ENCODE data around the gene OLFM1. TPM values are rescaled to one million over a fixed set of nuclear protein-coding genes. Genes with fewer than 3 reads are reported as not detected.
A peak's percentile ranks its signal among the peaks of the same experiment; 100 is the strongest.

The OLFM1 gene
- total and polyA plus RNA-seq, 5 experiments from 2014 or later: not detected

- DNase-seq (no peak), ATAC-seq (no peak)
- no peaks in the 10 kb centered on the region for H3K36me3 Mint-ChIP-seq
- POLR2A ChIA-PET: no interaction called here
- H3K4me3 Mint-ChIP-seq: no peak overlapping the region
- H3K27me3 Mint-ChIP-seq: peaks cover 1 to 18% (median 6%) of the 10 kb centered on the region in 5 donors
- H3K27ac Mint-ChIP-seq: no peak overlapping the region
- H3K4me1 Mint-ChIP-seq: no peaks in the 10 kb centered on the region
- peaks cover 0 to 2% (median 0%) of the 10 kb centered on the region in 9 donors for H3K9me3 Mint-ChIP-seq
Measured at GRCh38 chr9:135166565-135166964, 79.1 kb downstream of the OLFM1 start.

DNA sequence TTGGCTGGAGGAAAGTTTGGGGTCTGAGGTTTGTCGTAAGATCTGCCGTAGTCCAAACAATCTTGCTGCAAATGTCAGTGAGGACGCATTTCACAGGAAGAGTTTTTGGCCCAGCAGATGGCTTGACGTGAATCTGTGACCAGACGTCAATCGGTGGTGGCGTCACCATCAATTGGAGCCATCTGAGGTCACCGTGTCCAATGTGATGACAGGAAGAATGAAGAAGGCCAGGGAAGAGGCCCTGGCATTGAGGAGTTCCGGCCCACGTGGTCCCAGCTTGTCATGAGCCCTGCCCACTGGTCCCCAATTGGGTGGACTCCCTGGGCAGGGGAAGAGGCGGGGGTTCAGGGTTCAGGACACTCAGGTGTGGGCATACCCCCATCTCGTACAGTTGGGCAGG, 79.9 kb downstream of the OLFM1 start:
- Mint-ChIP-seq H3K9me3 (peaks cover 0 to 2% (median 0%) of the 10 kb centered on the region in 9 donors), H3K4me1 (no peaks in the 10 kb centered on the region), H3K4me3 (no peak overlapping the region), H3K36me3 (no peaks in the 10 kb centered on the region), H3K27ac (peak overlapping the region in 1 of 10 donors; percentile 24), H3K27me3 (peaks cover 0 to 18% (median 6%) of the 10 kb centered on the region in 5 donors)
- POLR2A ChIA-PET: no interaction called here
- DNase-seq (no peak), ATAC-seq (no peak)

DNA sequence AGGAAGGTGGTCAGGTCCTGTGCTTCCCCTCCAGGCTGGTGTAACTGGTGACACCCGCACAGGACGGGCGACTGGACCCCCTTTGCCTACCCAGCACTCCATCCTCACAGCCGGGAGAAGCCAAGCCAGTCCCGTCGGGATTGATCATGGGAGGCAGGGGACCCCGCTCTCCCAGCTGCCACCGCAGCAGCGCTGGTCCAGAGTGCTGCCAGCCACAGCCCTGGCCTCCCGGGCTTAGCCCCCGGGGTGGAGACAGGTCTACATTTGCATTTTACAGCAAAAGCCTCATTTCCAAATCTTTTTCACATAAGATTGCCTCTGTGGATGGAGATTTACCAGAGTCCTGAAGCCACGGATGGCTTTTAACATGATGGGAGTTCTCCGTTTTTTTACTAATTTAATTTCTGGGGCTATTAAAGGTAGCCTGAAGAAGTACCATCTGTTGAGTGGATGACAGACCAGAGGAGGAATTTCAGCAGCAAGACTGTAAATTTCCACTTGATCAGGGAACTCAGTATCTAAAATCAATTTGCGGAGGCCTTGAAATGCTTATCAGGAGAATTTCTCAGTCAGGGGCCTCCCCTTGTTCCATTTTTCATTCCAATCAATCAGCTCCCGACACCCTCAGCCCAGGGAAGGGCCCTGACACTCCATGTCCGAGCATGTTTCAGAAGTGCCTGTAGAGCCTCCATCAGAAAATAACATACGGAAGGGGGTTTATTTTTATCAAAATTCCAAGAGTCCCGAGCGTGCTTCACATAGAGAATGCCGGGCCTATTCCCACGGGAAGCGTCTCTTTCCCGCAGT, 80.6 kb downstream of the OLFM1 start:
- Mint-ChIP-seq H3K4me3 (no peak overlapping the region), H3K4me1 (no peaks in the 10 kb centered on the region), H3K9me3 (peaks cover 0 to 2% (median 0%) of the 10 kb centered on the region in 9 donors), H3K27ac (no peak overlapping the region), H3K27me3 (peaks cover 0 to 18% (median 6%) of the 10 kb centered on the region in 5 donors), H3K36me3 (no peaks in the 10 kb centered on the region)
- no peak for DNase-seq
- POLR2A ChIA-PET: no interaction called here
- no peak for ATAC-seq

DNA sequence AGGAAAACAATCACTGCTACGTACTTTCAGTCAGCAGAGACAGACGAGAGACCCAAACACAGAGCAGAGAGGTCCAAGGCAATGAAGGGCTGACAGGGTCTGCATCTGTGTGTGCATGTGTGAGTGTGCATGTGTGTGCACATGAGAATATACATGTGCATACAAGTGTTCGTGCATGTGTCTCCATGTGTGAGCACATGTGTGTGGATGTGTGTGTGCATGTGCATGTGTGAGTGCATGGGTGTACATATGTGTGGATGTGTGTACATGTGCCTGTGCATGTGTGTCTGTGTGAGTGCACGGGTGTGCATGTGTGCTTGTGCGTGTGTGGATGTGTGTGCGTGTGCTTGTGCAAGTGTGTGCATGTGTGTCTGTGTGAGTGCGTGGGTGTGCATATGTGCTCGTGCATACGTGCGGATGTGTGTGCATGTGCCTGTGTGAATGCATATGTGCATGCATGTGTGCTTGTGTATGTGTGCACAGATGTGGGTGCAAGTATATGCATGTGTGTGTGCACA, 82.3 kb downstream of the OLFM1 start:
- Mint-ChIP-seq H3K4me1 (no peaks in the 10 kb centered on the region), H3K4me3 (no peak overlapping the region), H3K27ac (no peak overlapping the region), H3K36me3 (no peaks in the 10 kb centered on the region), H3K9me3 (peaks cover 0 to 2% (median 0%) of the 10 kb centered on the region in 9 donors), H3K27me3 (peaks cover 0 to 19% (median 10%) of the 10 kb centered on the region in 5 donors)
- POLR2A ChIA-PET: no interaction called here
- ATAC-seq (no peak), DNase-seq (no peak)

- no peaks in the 10 kb centered on the region for H3K4me1 Mint-ChIP-seq
- peaks cover 0 to 2% (median 0%) of the 10 kb centered on the region in 9 donors for H3K9me3 Mint-ChIP-seq
- DNase-seq (no peak), ATAC-seq (no peak)
- H3K4me3 Mint-ChIP-seq: no peak overlapping the region
- H3K27ac Mint-ChIP-seq: no peak overlapping the region
- POLR2A ChIA-PET: no interaction called here
- H3K27me3 Mint-ChIP-seq: peaks cover 0 to 19% (median 8%) of the 10 kb centered on the region in 5 donors
- H3K36me3 Mint-ChIP-seq: no peaks in the 10 kb centered on the region
Measured at GRCh38 chr9:135170535-135170934, 83.1 kb downstream of the OLFM1 start.

Other genes starting within 250 kb of the OLFM1 start
- not detected for gene FCN2, start 206.9 kb upstream of the OLFM1 start, total RNA-seq
- not detected for gene FCN2, start 206.9 kb upstream of the OLFM1 start, polyA plus RNA-seq
- gene FCN1, start 169.8 kb upstream of the OLFM1 start, total RNA-seq: 1 to 10 TPM; 1.1 to 1.3 TPM
- 1 to 10 TPM in 2 of 3 donors, under 1 TPM in 1; 0.59 to 3.1 (median 2.2) TPM for gene FCN1, start 169.8 kb upstream of the OLFM1 start, polyA plus RNA-seq

Measured in naive thymus-derived CD8-positive, alpha-beta T cell (primary cell).